GM18498 (cell line): ENCODE measurements around the gene APOBEC3H.
A peak's percentile ranks its signal among the peaks of the same experiment; 100 is the strongest.
"Not testable (repeated sequence)": the region's sequence is repeated elsewhere in the genome, so short reads cannot be mapped to it uniquely, and the experiment has no call there.

Experiments used
- ATAC-seq: cut with Tn5 transposase; IDR thresholded peaks from one replicate; pipeline ENCODE4 v1.9.1; 2021; ENCODE audit warnings: mild to moderate bottlenecking, moderate library complexity; ENCODE audit not compliant: unreplicated experiment

Gene APOBEC3H

GRCh38 chr22:39097098-39098020, at the start of gene APOBEC3H:
APOBEC3H (plus strand) TSS chr22:39097244; CDS start chr22:39100279, 3,035 bp downstream.
- no peak for ATAC-seq

DNA sequence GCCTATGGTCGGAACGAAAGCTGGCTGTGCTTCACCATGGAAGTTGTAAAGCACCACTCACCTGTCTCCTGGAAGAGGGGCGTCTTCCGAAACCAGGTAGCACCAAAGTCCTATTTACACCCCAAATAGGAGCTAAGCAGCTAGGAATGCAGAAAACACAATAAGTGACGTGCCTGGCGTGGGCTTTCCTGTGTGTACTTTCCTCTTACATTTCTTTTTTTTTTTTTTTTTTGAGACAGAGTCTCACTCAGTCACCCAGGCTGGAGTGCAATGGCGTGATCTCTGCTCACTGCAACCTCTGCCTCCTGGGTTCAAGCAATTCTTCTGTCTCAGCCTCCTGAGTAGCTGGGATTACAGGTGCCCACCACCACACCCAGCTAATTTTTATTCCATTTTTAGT, 47.6 kb upstream of the APOBEC3H start:
- ATAC-seq = not testable (repeated sequence)

DNA sequence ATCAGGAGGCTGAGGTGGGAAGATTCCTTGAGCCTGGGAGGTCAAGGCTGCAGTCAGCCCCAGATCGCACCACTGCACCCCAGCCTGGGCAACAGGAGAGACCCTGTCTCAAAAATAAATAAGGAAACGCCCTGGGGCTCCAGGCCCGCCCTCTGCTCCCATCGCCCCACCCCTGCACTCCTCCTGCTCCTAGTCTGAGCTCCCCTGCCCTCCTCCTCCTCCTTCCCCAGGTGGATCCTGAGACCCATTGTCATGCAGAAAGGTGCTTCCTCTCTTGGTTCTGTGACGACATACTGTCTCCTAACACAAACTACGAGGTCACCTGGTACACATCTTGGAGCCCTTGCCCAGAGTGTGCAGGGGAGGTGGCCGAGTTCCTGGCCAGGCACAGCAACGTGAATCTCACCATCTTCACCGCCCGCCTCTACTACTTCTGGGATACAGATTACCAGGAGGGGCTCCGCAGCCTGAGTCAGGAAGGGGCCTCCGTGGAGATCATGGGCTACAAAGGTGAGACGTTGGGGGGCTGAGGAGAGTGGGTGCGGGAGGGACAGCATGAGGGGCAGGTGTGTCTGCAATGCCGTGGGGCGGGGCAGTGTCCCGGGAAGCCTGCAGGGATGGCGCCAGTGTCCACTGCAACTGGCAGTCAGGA, 45.1 kb upstream of the APOBEC3H start:
- ATAC-seq = not testable (repeated sequence)

- no peak for ATAC-seq
Observed at GRCh38 chr22:39055658-39056057, 41.4 kb upstream of the APOBEC3H start.

GRCh38 chr22:39061290-39061689, 35.8 kb upstream of the APOBEC3H start:
- ATAC-seq = not testable (repeated sequence)

GRCh38 chr22:39061951-39062350, 35.1 kb upstream of the APOBEC3H start:
- ATAC-seq = not testable (repeated sequence)

GRCh38 chr22:39063904-39064303, 33.1 kb upstream of the APOBEC3H start:
- not testable (repeated sequence) for ATAC-seq

DNA sequence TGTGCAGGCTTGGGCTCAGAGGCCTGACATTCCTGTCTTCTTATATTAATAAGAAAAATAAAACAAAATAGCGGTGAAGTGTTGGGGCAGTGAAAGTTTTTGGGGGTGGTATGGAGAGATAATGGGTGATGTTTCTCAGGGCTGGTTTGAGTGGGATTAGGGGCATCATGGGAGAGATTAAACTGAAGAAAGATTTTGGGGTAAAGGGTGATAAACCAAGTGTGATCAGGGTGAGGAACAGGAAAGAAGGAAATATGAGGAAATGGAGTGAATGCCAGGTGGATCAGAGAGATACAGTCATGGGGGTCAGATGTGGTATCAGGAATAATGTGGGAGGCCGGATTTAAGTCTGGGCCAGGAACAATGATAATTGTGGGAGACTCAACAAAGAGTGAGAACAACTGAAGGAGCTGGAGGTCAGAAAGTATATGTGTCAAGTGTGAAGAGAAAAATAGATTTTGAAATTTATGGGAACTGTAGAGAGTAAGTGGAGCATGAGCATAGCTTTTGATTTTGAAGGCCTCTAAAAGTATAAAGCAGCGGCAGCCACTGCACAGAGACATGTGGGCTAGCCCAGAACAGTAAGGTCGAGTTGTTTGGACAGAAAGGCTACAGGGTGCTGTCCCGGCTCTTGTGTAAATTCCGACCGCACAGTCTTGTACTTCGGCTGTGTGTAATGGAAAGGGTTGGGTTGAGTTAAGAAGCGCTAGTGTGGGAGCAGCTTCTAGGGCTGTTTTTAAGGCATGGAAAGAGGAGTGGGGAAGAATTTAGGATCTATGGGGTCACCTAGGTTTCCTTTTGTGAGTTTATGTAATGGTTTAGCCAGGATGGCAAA, 30.4 kb upstream of the APOBEC3H start:
- ATAC-seq = not testable (repeated sequence)

GRCh38 chr22:39068033-39068785, 28.8 kb upstream of the APOBEC3H start:
- ATAC-seq = no peak

DNA sequence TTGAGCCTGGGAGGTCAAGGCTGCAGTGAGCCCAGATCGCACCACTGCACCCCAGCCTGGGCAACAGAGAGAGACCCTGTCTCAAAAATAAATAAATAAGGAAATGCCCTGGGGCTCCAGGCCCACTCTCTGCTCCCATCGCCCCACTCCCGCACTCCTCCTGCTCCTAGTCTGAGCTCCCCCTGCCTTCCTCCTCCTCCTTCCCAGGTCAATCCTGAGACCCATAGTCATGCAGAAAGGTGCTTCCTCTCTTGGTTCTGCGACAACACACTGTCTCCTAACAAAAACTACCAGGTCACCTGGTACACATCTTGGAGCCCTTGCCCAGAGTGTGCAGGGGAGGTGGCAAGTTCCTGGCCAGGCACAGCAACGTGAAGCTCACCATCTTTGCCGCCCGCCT, 26.9 kb upstream of the APOBEC3H start:
- ATAC-seq = no peak

GRCh38 chr22:39072581-39072981, 24.5 kb upstream of the APOBEC3H start:
- not testable (repeated sequence) for ATAC-seq

DNA sequence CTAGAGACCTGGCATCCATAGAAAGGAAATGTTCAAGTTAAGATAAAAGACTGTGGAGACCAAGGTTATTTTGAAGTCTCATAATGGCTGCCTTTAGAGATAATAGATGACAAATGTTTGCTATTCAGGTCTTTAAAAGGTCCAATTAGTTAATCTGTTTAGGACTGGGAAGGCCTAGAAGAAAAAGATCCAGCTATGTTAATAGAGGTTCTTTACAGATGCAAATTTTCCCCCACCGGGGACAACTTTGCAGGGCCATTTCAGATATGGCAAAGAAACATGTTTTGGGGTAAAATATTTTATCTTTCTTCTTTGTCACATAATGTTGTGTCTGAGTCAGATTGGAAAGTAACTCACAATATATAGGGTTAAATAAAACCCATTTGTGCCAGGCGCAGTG, 23.1 kb upstream of the APOBEC3H start:
- ATAC-seq = no peak

- not testable (repeated sequence) for ATAC-seq
Observed at GRCh38 chr22:39076155-39077025, 20.7 kb upstream of the APOBEC3H start.

- peak; percentile 78 for ATAC-seq
Observed at GRCh38 chr22:39077026-39077840, 19.8 kb upstream of the APOBEC3H start, which contains the start of gene APOBEC3G. APOBEC3G (plus strand) TSS chr22:39077275; CDS start chr22:39077362, 87 bp downstream.

DNA sequence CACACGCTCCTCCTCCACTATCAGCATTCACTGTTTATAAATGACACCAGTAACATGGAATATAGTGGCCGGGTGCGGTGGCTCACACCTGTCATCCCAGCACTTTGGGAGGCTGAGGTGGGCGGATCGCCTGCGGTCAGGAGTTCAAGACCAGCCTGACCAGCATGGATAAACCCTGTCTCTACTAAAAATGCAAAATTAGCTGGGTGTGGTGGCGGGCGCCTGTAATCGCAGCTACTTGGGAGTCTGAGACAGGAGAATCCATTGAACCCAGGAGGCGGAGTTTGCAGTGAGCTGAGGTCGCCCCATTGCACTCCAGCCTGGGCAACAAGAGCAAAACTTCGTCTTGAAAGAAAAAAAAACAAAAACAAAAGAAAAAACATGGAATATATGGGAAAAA, 19.1 kb upstream of the APOBEC3H start:
- ATAC-seq = not testable (repeated sequence)

DNA sequence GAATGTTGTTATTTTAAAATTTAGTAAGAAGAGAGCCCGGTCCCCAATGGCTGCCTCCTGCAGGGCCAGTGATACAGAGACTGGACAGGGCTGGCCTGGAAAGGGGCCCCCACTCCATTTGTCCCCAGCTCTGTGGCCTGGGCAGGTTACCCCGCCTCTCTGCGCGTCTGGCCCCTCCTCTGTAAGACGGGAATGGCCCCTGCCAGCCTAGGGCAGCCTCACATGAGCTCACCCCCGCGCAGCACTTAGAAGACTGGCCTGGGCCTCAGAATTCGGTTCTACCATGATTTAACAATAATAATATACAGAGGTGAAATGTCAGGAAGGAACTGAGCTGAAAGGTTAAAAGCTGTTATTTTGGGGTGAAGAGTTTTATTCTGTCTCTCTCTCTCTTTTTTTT, 18.7 kb upstream of the APOBEC3H start:
- no peak for ATAC-seq

GRCh38 chr22:39079054-39079637, 17.9 kb upstream of the APOBEC3H start:
- ATAC-seq = not testable (repeated sequence)
